Smooth muscle cell (in vitro differentiated cells): ENCODE data around the gene MCF2L. TPM values are rescaled to one million over a fixed set of nuclear protein-coding genes. Genes with fewer than 3 reads are reported as not detected.

Source experiments
- DNase-seq: peaks from one replicate; lab custom pipeline; 2025; ENCODE audit not compliant: unreplicated experiment; lab: John Stamatoyannopoulos, UW
- H2AFZ ChIP-seq: fragments of 200-600 bp; sonication (generic); 2 replicates; pipeline ENCODE4 v1.6.0; 2016; ENCODE audit warnings: antibody characterized with exemption, low read depth, mild to moderate bottlenecking
- H3F3A ChIP-seq: fragments of 200-600 bp; sonication (generic); 2 replicates; pipeline ENCODE4 v1.6.0; 2017; ENCODE audit warnings: antibody characterized with exemption, low read depth
- H3K27ac ChIP-seq: fragments of 200-600 bp; sonication (generic); 2 replicates; pipeline ENCODE4 v1.5.1; 2016; ENCODE audit warnings: low read depth, mild to moderate bottlenecking
- H3K27me3 ChIP-seq: fragments of 200-600 bp; sonication (generic); 2 replicates; pipeline ENCODE4 v1.6.1; 2016; ENCODE audit warnings: low read depth, mild to moderate bottlenecking
- H3K36me3 ChIP-seq: fragments of 200-600 bp; sonication (generic); 2 replicates; pipeline ENCODE4 v1.5.1; 2016; ENCODE audit warnings: low read depth
- H3K4me1 ChIP-seq: fragments of 200-600 bp; sonication (generic); 2 replicates; pipeline ENCODE4 v1.5.1; 2016; ENCODE audit warnings: low read depth
- H3K4me2 ChIP-seq: fragments of 200-600 bp; sonication (generic); 2 replicates; pipeline ENCODE4 v1.6.0; 2016; ENCODE audit warnings: mild to moderate bottlenecking
- H3K4me3 ChIP-seq: fragments of 200-600 bp; sonication (generic); 2 replicates; pipeline ENCODE4 v1.5.1; 2016; ENCODE audit warnings: mild to moderate bottlenecking
- H3K79me2 ChIP-seq: fragments of 200-600 bp; sonication (generic); 2 replicates; pipeline ENCODE4 v1.6.0; 2016; ENCODE audit warnings: low read depth, mild to moderate bottlenecking
- H3K9ac ChIP-seq: fragments of 200-600 bp; sonication (generic); 2 replicates; pipeline ENCODE4 v1.6.0; 2016; ENCODE audit warnings: low read depth
- H3K9me3 ChIP-seq: fragments of 200-600 bp; sonication (generic); replicated peaks from 2 replicates; pipeline ENCODE4 v1.5.1; 2016; ENCODE audit warnings: low read depth
- H4K20me1 ChIP-seq: fragments of 200-600 bp; sonication (generic); 2 replicates; pipeline ENCODE4 v1.6.0; 2016; ENCODE audit warnings: low read depth
- WGBS: methylation state at CpG from one replicate; pipeline ENCODE4 v1.1.7; 2016; ENCODE audit warnings: low lambda C conversion rate; 5-methylcytosine and 5-hydroxymethylcytosine counted together
- polyA plus RNA-seq: library from polyadenylated mRNA; unstranded; fragments of >200 nt; fragmentation: Nextera tagmentation; extraction: Ambion mirVana; gene quantifications from 2 replicates; pipeline ENCODE4 v1.2.1, GENCODE V29; 2016
- total RNA-seq: library from RNA; depleted of rRNA; stranded (reverse); fragments of >200 nt; gene quantifications from 2 replicates; pipeline ENCODE4 v1.2.3, GENCODE V29; 2014
- TF ChIP-seq, protein P1 (sequence below): fragments of 200-600 bp; sonication (generic); IDR thresholded peaks from 2 replicates; pipeline ENCODE4 v1.5.1; 2017; ENCODE audit warnings: borderline replicate concordance, mild to moderate bottlenecking, antibody characterized with exemption; ENCODE audit not compliant: insufficient read depth, poor library complexity, severe bottlenecking

MCF2L gene
- total and polyA plus RNA-seq, 2 experiments from 2014 or later = 0.54 to 7.6 TPM

DNA sequence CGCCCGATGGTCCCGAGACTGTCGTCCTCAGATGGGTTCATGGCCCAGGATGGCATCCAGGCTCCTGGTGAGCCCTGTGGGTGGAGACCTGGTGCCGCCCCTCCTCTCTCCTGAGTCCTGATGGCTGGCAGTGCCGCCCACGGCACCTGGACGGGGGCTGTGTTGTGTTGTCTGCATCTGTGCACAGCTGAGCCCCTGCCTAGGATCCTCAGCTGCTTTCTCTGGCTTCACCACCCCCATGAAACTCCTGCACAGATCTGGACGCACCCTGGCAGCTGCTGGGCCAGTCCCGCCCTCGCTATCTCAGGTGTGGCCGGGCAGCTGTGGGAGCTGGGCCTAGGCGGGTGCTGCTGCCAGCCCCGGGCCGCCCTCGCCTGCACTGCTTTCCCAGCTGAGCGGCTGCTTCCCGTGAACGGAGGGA lies 27.7 kb downstream of the MCF2L start:
- TF ChIP-seq, protein P1, sequence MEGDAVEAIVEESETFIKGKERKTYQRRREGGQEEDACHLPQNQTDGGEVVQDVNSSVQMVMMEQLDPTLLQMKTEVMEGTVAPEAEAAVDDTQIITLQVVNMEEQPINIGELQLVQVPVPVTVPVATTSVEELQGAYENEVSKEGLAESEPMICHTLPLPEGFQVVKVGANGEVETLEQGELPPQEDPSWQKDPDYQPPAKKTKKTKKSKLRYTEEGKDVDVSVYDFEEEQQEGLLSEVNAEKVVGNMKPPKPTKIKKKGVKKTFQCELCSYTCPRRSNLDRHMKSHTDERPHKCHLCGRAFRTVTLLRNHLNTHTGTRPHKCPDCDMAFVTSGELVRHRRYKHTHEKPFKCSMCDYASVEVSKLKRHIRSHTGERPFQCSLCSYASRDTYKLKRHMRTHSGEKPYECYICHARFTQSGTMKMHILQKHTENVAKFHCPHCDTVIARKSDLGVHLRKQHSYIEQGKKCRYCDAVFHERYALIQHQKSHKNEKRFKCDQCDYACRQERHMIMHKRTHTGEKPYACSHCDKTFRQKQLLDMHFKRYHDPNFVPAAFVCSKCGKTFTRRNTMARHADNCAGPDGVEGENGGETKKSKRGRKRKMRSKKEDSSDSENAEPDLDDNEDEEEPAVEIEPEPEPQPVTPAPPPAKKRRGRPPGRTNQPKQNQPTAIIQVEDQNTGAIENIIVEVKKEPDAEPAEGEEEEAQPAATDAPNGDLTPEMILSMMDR = no peak
- Histone ChIP-seq H4K20me1 (no peaks in the 10 kb centered on the region), H3K79me2 (no peaks in the 10 kb centered on the region), H3K9ac (no peak overlapping the region), H3K4me2 (no peak overlapping the region), H3K4me3 (no peak overlapping the region), H3K9me3 (no peaks in the 10 kb centered on the region), H3K27ac (no peak overlapping the region), H3K27me3 (no peaks in the 10 kb centered on the region), H3F3A (no peaks in the 10 kb centered on the region), H3K36me3 (no peaks in the 10 kb centered on the region), H3K4me1 (peaks cover 9% of the 10 kb centered on the region), H2AFZ (no peak overlapping the region)
- WGBS = 91% methylated on average over 19 of the region's 19 CpGs
- DNase-seq = no peak

DNA sequence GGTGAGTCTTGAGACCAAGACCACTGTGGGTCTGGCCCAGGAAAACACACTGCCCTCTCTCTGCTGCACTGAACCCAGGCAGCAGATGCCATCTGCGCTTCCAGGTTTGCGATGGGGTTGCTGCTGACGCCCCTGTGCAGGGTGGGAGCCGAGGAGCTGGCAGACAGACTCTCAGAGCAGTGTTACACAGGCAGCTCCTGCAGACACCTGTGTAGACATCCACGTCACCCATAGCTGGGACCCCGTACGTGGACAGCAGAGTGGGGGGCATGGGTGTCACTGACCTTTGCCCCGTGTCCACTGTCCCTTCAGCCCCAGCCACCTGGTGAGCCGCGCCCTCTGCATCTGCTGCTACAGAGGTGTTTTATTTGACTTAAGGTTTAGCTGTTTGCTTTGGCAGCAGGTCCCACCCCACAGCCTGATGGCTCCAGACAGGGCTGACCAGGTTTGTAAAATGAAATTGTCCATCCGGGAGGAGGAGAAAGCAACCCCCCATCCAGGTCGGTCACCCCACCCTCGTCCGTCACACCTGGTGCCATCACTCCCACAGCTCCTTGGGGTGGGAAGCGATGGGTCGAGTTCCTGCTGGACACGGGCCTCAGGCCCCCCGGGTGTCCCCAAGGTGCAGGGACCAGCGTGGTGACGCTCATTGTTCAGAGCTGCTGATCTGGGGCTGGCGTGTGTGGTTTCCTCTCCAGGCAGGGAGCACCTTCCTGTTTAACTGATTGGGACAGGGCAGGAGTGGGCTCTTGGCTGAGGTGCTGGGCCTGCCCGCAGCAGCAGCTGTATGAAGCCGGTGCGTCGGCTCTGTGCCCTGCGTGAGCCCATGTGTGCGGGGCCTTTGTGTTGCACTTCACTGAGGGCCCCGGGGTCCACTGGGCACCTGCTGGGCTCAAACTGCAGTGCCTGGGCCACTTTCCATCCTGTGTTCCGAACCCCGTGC lies 28.4 kb downstream of the MCF2L start:
- no peaks in the 10 kb centered on the region for H3K79me2 ChIP-seq
- peaks cover 17% of the 10 kb centered on the region for H3K4me1 ChIP-seq
- H3K27ac ChIP-seq = no peak overlapping the region
- H3K4me3 ChIP-seq = no peak overlapping the region
- H4K20me1 ChIP-seq = no peaks in the 10 kb centered on the region
- no peak for DNase-seq
- WGBS = 92% methylated on average over 30 of the region's 30 CpGs
- H3K9ac ChIP-seq = no peak overlapping the region
- H3K9me3 ChIP-seq = no peaks in the 10 kb centered on the region
- no peak overlapping the region for H3K4me2 ChIP-seq
- TF ChIP-seq, protein P1 = no peak
- H2AFZ ChIP-seq = no peak overlapping the region
- no peaks in the 10 kb centered on the region for H3F3A ChIP-seq
- no peaks in the 10 kb centered on the region for H3K36me3 ChIP-seq
- no peaks in the 10 kb centered on the region for H3K27me3 ChIP-seq

DNA sequence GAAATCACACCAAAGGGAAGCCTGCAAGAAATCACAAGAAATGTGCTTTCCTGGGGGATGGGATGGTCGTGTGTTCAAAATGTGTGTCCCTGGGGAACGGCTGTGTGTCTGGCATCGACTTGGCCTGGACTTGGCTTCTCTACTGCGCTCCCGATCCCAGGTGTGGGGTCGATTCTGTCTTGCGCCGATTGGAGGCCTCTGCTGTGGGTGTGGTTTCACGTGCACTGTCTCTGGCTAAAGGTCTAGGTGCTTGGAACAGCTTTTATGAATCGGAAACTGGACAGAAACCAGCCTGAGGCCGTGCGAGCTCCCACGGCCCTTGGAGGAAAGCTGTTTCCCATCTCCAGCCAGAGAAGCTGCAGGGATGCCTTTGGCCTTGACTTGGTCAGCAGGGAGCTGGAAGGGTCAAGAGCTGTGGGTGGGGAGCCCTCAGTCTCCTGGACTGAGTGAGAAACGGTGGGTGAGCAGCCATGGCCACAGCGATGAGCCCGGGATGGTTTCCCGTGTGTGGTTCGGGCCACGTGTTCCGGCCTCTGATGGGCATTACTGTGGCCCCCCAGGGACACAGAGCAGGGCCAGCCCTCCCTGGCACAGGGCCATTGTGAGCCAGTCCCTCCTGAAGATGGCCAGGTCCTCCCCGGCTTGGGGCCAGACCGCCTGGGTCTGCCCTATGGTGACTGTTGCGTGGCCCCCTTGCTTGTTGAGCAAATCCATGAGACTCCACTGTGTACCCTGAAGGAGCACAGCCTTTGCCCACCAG lies 29.7 kb downstream of the MCF2L start:
- Histone ChIP-seq H3K27ac (no peak overlapping the region), H3F3A (no peaks in the 10 kb centered on the region), H2AFZ (no peak overlapping the region), H3K9ac (no peak overlapping the region), H4K20me1 (no peaks in the 10 kb centered on the region), H3K27me3 (no peaks in the 10 kb centered on the region), H3K9me3 (no peaks in the 10 kb centered on the region), H3K4me3 (no peak overlapping the region), H3K4me2 (no peak overlapping the region), H3K4me1 (peaks cover 19% of the 10 kb centered on the region), H3K36me3 (no peaks in the 10 kb centered on the region), H3K79me2 (no peaks in the 10 kb centered on the region)
- WGBS = 93% methylated on average over 23 of the region's 23 CpGs
- no peak for DNase-seq
- TF ChIP-seq, protein P1 = no peak
